Heart right ventricle (tissue), 16 donors: Measurements from ENCODE around the gene RBPJL. TPM values are rescaled to one million over a fixed set of nuclear protein-coding genes. Genes with fewer than 3 reads are reported as not detected.

Source experiments
- ATAC-seq, 8 donors: fragments of 200-7000 bp; cut with Tn5 transposase; one replicate each; pipeline ENCODE4 v1.9.1; 2020; ENCODE audit warnings: mild to moderate bottlenecking in 8 of 8, moderate library complexity in 8 of 8, moderate number of reproducible peaks in 1 of 8
- DNase-seq, 2 donors: peaks; one replicate each; pipeline ENCODE4 v3.0.0-alpha.2; 2020
- H3K27ac ChIP-seq, 10 donors: fragments of 200-600 bp; sonication (generic) in 2 of 10; one replicate each; pipeline versions ENCODE4 v1.5.0 to v1.8.0; 2020 to 2022; ENCODE audit warnings: mild to moderate bottlenecking in 3 of 10
- H3K27me3 ChIP-seq, 7 donors: fragments of 200-600 bp; one replicate each; pipeline ENCODE4 v1.8.0; 2021 to 2022; ENCODE audit warnings: mild to moderate bottlenecking in 2 of 7
- H3K36me3 ChIP-seq, 9 donors: fragments of 200-600 bp; sonication (generic) in 1 of 9; one replicate each; pipeline versions ENCODE4 v1.5.0 to v1.8.0; 2020 to 2022; ENCODE audit warnings: mild to moderate bottlenecking in 2 of 9
- H3K4me1 ChIP-seq, 9 donors: fragments of 200-600 bp; sonication (generic) in 1 of 9; one replicate each; pipeline versions ENCODE4 v1.5.0 to v1.8.0; 2020 to 2022; ENCODE audit warnings: mild to moderate bottlenecking in 4 of 9
- H3K4me3 ChIP-seq, 10 donors: fragments of 200-600 bp; sonication (generic) in 2 of 10; one replicate each; pipeline versions ENCODE4 v1.5.0 to v1.8.0; 2020 to 2022; ENCODE audit warnings: mild to moderate bottlenecking in 7 of 10, moderate library complexity in 2 of 10
- H3K9me3 ChIP-seq, 11 donors: fragments of 200-600 bp in 10 of 11; sonication (generic) in 2 of 11; one replicate each; pipeline versions ENCODE4 v1.5.0 to v1.8.0; 2013 to 2022; ENCODE audit warnings: mild to moderate bottlenecking in 2 of 11, control low read depth in 1 of 11, moderate library complexity in 1 of 11
- WGBS, 2 donors: extraction: QIAGEN DNeasy Blood & Tissue Kit; methylation state at CpG; one replicate each; pipeline ENCODE4 v1.1.7; 2013; ENCODE audit warnings: inconsistent platforms in 1 of 2; 5-methylcytosine and 5-hydroxymethylcytosine counted together
- intact Hi-C, 10 donors: fragments of 100-400 bp; cut with DNase I; formaldehyde crosslinking; loops; one replicate each; pipeline versions ENCODE4 v1.11.1 to v1.14.2; 2022
- polyA plus RNA-seq, 2 donors: library from polyadenylated mRNA; stranded (reverse); fragments of 200-250 nt; gene quantifications; one replicate each; pipeline ENCODE4 v1.2.3, GENCODE V29; 2013
- total RNA-seq, 10 donors: library from RNA; stranded (reverse); fragmentation: NEBNext Ultra II Directional in 3 of 10; extraction: Animal tissue kit (Norgen Biotek cat#: 25700) in 3 of 10; gene quantifications; one replicate each; pipeline versions ENCODE4 v1.2.1 to v1.2.4, GENCODE V29; 2021 to 2023
- TF ChIP-seq, protein P1 (sequence below), 9 donors: fragments of 200-600 bp; sonication (generic) in 2 of 9; IDR thresholded peaks; one replicate each; pipeline versions ENCODE4 v1.5.0 to v1.8.0; 2021 to 2022; ENCODE audit warnings: antibody characterized with exemption in 9 of 9, mild to moderate bottlenecking in 5 of 9, moderate library complexity in 1 of 9
- donor health status: Arrhythmogenic right ventricular cardiomyopathy.
- donor health status: ischemic (EF 13 %, LVEDD 7.1; RV severe dilation, severe dysfunction).
- donor health status: healthy with polysubstance abuse.
- donor health status: DM: no; HTN: yes; CAD: no.
- donor health status: DM: no; HTN: no; CAD: no.
- donor health status: ischemic (EF 25% LVEDD 6.9; RV normal size, moderate dysfunction).
- donor health status: ischemic (EF 25% LVEDD 5.7; RV mildly dilated, moderate dysfunction).
- donor health status: healthy.
- donor health status: DM: yes; HTN: yes; CAD: no.
- donor health status: Ischemic cardiomyopathy.
- donor health status: ischemic (EF 35%, LVEDD 5.7; RV mildly dilated, moderate dysfunction).
- donor health status: nonischemic (EF 11% LVEDD 7.7; RV severe dilation, severe dysfunction).
- donor health status: DM: yes; HTN: yes; CAD: no.
- donor health status: PGD.
- donor health status: ischemic (EF 29% LVEDD 5.4; RV normal size, mild dysfunction).
- donor health status: nonischemic (EF 23%, LVEDD 6.1; RV moderate dilation, normal function).

RBPJL gene
- total and polyA plus RNA-seq, 12 donors, result 0.06 TPM; not detected in 11

DNA sequence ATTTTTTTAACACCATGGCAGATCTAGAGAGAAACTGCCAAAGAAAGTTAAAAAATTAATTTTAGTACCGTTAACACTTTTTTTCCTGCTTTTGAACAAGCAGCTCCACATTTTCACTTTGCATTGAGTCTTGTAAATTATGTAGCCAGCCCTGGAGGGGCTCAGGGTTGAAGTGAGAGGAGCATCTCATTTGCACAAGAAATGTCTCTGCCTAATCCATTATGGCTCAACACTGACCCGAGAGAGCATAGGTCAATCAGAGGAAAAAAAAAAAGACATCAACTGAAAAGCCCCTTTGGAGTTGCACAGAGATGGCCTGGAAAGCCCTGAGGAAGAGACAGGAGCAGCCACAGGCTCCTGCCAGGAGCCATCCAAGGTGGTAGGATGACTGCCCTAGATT lies 48.0 kb upstream of the RBPJL start:
- DNase-seq (no peak), ATAC-seq (no peak)
- TF ChIP-seq, protein P1, sequence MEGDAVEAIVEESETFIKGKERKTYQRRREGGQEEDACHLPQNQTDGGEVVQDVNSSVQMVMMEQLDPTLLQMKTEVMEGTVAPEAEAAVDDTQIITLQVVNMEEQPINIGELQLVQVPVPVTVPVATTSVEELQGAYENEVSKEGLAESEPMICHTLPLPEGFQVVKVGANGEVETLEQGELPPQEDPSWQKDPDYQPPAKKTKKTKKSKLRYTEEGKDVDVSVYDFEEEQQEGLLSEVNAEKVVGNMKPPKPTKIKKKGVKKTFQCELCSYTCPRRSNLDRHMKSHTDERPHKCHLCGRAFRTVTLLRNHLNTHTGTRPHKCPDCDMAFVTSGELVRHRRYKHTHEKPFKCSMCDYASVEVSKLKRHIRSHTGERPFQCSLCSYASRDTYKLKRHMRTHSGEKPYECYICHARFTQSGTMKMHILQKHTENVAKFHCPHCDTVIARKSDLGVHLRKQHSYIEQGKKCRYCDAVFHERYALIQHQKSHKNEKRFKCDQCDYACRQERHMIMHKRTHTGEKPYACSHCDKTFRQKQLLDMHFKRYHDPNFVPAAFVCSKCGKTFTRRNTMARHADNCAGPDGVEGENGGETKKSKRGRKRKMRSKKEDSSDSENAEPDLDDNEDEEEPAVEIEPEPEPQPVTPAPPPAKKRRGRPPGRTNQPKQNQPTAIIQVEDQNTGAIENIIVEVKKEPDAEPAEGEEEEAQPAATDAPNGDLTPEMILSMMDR (IDR thresholded peaks at IDR 0.05), result no peak
- WGBS, 2 donors, result 40 to 51% methylated on average over 2 of the region's 2 CpGs
- no peaks in the 10 kb centered on the region for H3K9me3 ChIP-seq
- peaks cover 0 to 19% (median 0%) of the 10 kb centered on the region in 9 donors for H3K4me1 ChIP-seq
- H3K36me3 ChIP-seq, result no peaks in the 10 kb centered on the region
- intact Hi-C loops, result no loop called here
- peaks cover 0 to 42% (median 8%) of the 10 kb centered on the region in 7 donors for H3K27me3 ChIP-seq
- H3K4me3 ChIP-seq, result no peak overlapping the region
- H3K27ac ChIP-seq, result no peak overlapping the region

DNA sequence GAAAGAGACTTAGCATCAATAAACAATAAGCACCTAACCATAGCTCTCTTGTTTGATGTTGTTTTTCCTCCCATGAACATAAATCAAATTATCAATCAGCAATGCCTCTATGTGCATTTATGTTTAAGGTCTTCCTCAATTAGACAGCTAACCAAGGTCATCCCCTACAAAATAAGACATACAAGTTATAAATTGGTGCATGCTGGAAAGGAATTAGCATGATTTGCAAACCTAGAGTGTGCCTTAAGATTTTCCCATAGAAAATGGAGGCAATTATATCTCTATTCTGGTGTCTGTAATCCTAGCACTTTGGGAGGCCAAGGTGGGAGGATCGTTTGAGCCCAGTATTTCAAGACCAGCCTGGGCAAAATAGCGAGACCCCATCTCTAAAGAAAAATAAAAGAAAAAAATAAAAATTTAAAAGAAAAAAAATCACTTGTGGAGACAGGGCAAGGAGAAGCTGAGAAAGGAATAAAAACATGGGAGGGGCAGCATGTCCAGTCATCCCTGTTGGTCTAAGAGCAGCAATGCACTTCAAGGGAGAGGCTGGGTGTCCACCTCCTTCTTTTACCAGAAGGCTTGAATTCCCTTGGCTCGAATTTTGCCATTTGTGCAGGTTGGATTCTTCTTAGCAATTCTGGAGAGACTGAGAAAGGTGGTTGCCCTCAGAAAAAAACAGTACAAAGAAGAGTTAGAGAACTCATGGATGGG lies 42.9 kb upstream of the RBPJL start:
- Histone ChIP-seq H3K27ac (no peak overlapping the region), H3K27me3 (peaks cover 0 to 30% (median 8%) of the 10 kb centered on the region in 7 donors), H3K9me3 (no peaks in the 10 kb centered on the region), H3K36me3 (no peaks in the 10 kb centered on the region), H3K4me1 (no peaks in the 10 kb centered on the region), H3K4me3 (no peak overlapping the region)
- WGBS, 2 donors, result 74 to 84% methylated on average over 3 of the region's 3 CpGs
- intact Hi-C loops, result no loop called here
- no peak for DNase-seq
- TF ChIP-seq, protein P1 (IDR thresholded peaks at IDR 0.05), result no peak
- no peak for ATAC-seq

DNA sequence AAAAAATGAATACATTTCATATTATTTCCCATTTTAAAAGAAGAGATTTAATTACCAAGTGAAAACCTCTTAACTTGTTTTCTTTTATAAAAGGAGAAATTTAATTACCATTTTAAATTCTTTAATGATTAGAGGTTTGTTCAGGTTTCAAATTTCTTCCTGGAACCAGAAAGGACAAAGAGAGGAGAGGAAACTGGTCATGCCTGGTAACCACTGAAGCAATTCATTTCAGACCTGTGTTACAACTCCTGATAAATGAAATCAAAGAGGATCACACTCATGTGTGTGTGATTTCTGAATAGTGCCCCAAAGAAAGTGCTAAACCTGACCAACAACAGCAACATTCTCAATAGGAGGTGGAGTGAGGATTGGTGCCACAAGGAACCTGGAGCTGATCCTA lies 39.7 kb upstream of the RBPJL start:
- ATAC-seq (no peak), DNase-seq (no peak)
- Histone ChIP-seq H3K4me1 (no peaks in the 10 kb centered on the region), H3K36me3 (no peaks in the 10 kb centered on the region), H3K27ac (no peak overlapping the region), H3K27me3 (peaks cover 0 to 31% (median 17%) of the 10 kb centered on the region in 7 donors), H3K9me3 (no peaks in the 10 kb centered on the region), H3K4me3 (no peak overlapping the region)
- TF ChIP-seq, protein P1 (IDR thresholded peaks at IDR 0.05), result no peak
- intact Hi-C loops, result no loop called here

DNA sequence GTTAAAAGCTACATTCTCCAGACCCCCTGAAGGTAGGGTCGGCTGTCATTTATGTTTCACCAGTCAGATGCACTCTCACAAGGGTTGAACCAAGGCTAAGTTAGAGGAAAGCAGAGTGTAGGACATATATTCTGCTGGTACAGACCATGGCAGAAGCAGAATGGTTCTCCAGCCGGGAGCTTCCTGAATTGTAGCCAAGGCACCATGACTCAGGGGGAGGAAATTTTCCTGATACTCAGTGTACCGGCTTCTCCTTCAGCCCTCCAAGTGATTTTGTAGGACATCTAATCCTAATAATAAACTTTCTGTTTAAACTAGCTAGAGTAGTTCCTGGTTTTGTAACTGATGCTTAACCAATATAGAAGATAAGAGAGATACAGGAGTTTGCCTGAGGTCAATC lies 38.1 kb upstream of the RBPJL start:
- DNase-seq (no peak), ATAC-seq (no peak)
- Histone ChIP-seq H3K27me3 (peaks cover 0 to 34% (median 18%) of the 10 kb centered on the region in 7 donors), H3K36me3 (no peaks in the 10 kb centered on the region), H3K4me1 (no peaks in the 10 kb centered on the region), H3K4me3 (no peak overlapping the region), H3K9me3 (no peaks in the 10 kb centered on the region), H3K27ac (no peak overlapping the region)
- intact Hi-C loops, result no loop called here
- TF ChIP-seq, protein P1 (IDR thresholded peaks at IDR 0.05), result no peak
- WGBS, 2 donors, result 76 to 79% methylated on average over 3 of the region's 3 CpGs
